SK-N-SH (cell line): ENCODE measurements around the gene CHMP6. TPM values are rescaled to one million over a fixed set of nuclear protein-coding genes. Genes with fewer than 3 reads are reported as not detected.

ENCODE experiments used
- CTCF ChIA-PET: fragments of 300-600, 350-600 bp; formaldehyde crosslinking; extraction: SDS; loops from one replicate; lab custom pipeline; 2021; lab: Yijun Ruan, JAX
- POLR2A ChIA-PET: fragments of 350-600 bp; sonication (Branson Sonifier 250); formaldehyde crosslinking; extraction: SDS; loops from one replicate; lab custom pipeline; 2020; ENCODE audit warnings: antibody characterized with exemption, inconsistent platforms; lab: Yijun Ruan, JAX
- DNase-seq: peaks from one replicate; pipeline ENCODE4 v3.0.0; 2012
- H2AFZ ChIP-seq: fragments of 200-600 bp; sonication (generic); 2 replicates; pipeline ENCODE4 v1.8.1; 2016; ENCODE audit warnings: antibody characterized with exemption, mild to moderate bottlenecking, low read depth
- H3F3A ChIP-seq: fragments of 200-600 bp; sonication (generic); replicated peaks from 2 replicates; pipeline ENCODE3; 2016; ENCODE audit warnings: antibody characterized with exemption, mild to moderate bottlenecking; ENCODE audit not compliant: insufficient read depth
- H3K27ac ChIP-seq, 2 experiments: fragments of 200-500 bp in 1 of 2; fragments of 200-600 bp in 1 of 2; sonication (Bioruptor generic) in 1 of 2; sonication (generic), shearing (Covaris generic) in 1 of 2; 2 replicates each; pipeline versions ENCODE4 v1.5.1 to v1.6.1; 2014 to 2016; ENCODE audit warnings: low read depth in 2 of 2, inconsistent platforms in 1 of 2, low read length in 1 of 2, mild to moderate bottlenecking in 1 of 2, mixed read lengths in 1 of 2
- H3K27me3 ChIP-seq: fragments of 200-600 bp; sonication (generic), shearing (Covaris generic); 2 replicates; pipeline ENCODE4 v1.6.1; 2016; ENCODE audit warnings: mixed run types; ENCODE audit not compliant: insufficient read depth
- H3K36me3 ChIP-seq, 2 experiments: fragments of 200-500 bp in 1 of 2; fragments of 200-600 bp in 1 of 2; sonication (Bioruptor generic) in 1 of 2; sonication (generic) in 1 of 2; replicated peaks in 1 of 2; 2 replicates each; pipeline versions ENCODE3 to v1.5.1; 2014 to 2016; ENCODE audit warnings: low read length in 1 of 2, mild to moderate bottlenecking in 1 of 2; ENCODE audit not compliant: insufficient read depth in 2 of 2, control insufficient read depth in 1 of 2
- H3K4me1 ChIP-seq, 2 experiments: fragments of 200-500 bp in 1 of 2; fragments of 200-600 bp in 1 of 2; sonication (Bioruptor generic) in 1 of 2; sonication (generic), shearing (Covaris generic) in 1 of 2; 2 replicates each; pipeline versions ENCODE4 v1.5.1 to v1.6.1; 2014 to 2016; ENCODE audit warnings: low read depth in 1 of 2, low read length in 1 of 2, mixed run types in 1 of 2; ENCODE audit not compliant: insufficient read depth in 2 of 2, control insufficient read depth in 1 of 2
- H3K4me2 ChIP-seq: fragments of 200-600 bp; sonication (generic), shearing (Covaris generic); 2 replicates; pipeline ENCODE4 v1.6.1; 2017; ENCODE audit warnings: mixed run types
- H3K4me3 ChIP-seq, 2 experiments: fragments of 200-500 bp in 1 of 2; fragments of 200-600 bp in 1 of 2; sonication (Bioruptor generic) in 1 of 2; sonication (generic), shearing (Covaris generic) in 1 of 2; 2 replicates each; pipeline versions ENCODE4 v1.5.1 to v1.8.1; 2014 to 2016; ENCODE audit warnings: low read depth in 2 of 2, inconsistent platforms in 1 of 2, low read length in 1 of 2, mild to moderate bottlenecking in 1 of 2, mixed read lengths in 1 of 2, moderate library complexity in 1 of 2
- H3K79me2 ChIP-seq: fragments of 200-600 bp; sonication (generic); 2 replicates; pipeline ENCODE4 v1.8.1; 2017; ENCODE audit warnings: mild to moderate bottlenecking; ENCODE audit not compliant: insufficient read depth
- H3K9ac ChIP-seq: fragments of 200-600 bp; sonication (generic); 2 replicates; pipeline ENCODE4 v1.6.1; 2017; ENCODE audit warnings: mixed run types
- H3K9me2 ChIP-seq: fragments of 200-600 bp; sonication (generic); 2 replicates; pipeline ENCODE4 v1.6.1; 2017; ENCODE audit warnings: mixed run types
- H3K9me3 ChIP-seq: fragments of 200-600 bp; sonication (generic); 2 replicates; pipeline ENCODE4 v1.6.1; 2017; ENCODE audit warnings: mixed run types, mild to moderate bottlenecking, moderate library complexity
- H4K20me1 ChIP-seq: fragments of 200-600 bp; sonication (generic); 2 replicates; pipeline ENCODE4 v1.6.1; 2017; ENCODE audit warnings: mild to moderate bottlenecking, mixed run types; ENCODE audit not compliant: insufficient read depth
- CHD2 ChIP-seq: fragments of 150-350 bp; IDR thresholded peaks from 2 replicates; pipeline ENCODE4 v1.6.1; 2018; ENCODE audit warnings: low read length; ENCODE audit not compliant: partially characterized antibody
- FOSL2 ChIP-seq: IDR thresholded peaks from 2 replicates; pipeline ENCODE4 v1.4.0; 2012; ENCODE audit warnings: low read depth, mild to moderate bottlenecking, moderate library complexity, borderline replicate concordance
- GATA2 ChIP-seq: sonication (generic); formaldehyde crosslinking; IDR thresholded peaks from 2 replicates; pipeline ENCODE4 v1.5.0; 2020; ENCODE audit warnings: mild to moderate bottlenecking, missing genetic modification reagents
- MEF2A ChIP-seq: IDR thresholded peaks from 2 replicates; pipeline ENCODE4 v1.4.0; 2012; ENCODE audit warnings: low read depth, borderline replicate concordance
- MXI1 ChIP-seq: IDR thresholded peaks from 2 replicates; pipeline ENCODE4 v1.6.1; 2012; ENCODE audit warnings: mild to moderate bottlenecking, low read depth, low read length, improper control_type of control experiment
- NFIC ChIP-seq: IDR thresholded peaks from 2 replicates; pipeline ENCODE4 v1.4.0; 2012; ENCODE audit warnings: borderline replicate concordance
- NRF1 ChIP-seq: IDR thresholded peaks from 2 replicates; pipeline ENCODE4 v1.6.1; 2012; ENCODE audit warnings: low read depth, mild to moderate bottlenecking, low read length
- RXRA ChIP-seq: IDR thresholded peaks from 2 replicates; pipeline ENCODE4 v1.4.0; 2012; ENCODE audit warnings: low read depth, mild to moderate bottlenecking, borderline replicate concordance
- TCF12 ChIP-seq: IDR thresholded peaks from 2 replicates; pipeline ENCODE4 v1.4.0; 2012
- WGBS: methylation state at CpG from one replicate; pipeline ENCODE4 v1.1.6; 2017; ENCODE audit warnings: low lambda C conversion rate; 5-methylcytosine and 5-hydroxymethylcytosine counted together
- polyA plus RNA-seq, 3 experiments: library from polyadenylated mRNA; depleted of rRNA; stranded (reverse); fragments of >200 nt; gene quantifications; 2 replicates each; pipeline ENCODE4 v1.2.3, GENCODE V29; 2012
- TF ChIP-seq, protein P1 (sequence below): fragments of 200-600 bp; sonication (generic); IDR thresholded peaks from 2 replicates; pipeline ENCODE4 v1.6.1; 2017; ENCODE audit warnings: antibody characterized with exemption, mild to moderate bottlenecking, moderate library complexity

Gene CHMP6
- polyA plus RNA-seq, 1 of the 3 experiments (the other 2 are of a cell fraction), result 44.1 TPM

DNA sequence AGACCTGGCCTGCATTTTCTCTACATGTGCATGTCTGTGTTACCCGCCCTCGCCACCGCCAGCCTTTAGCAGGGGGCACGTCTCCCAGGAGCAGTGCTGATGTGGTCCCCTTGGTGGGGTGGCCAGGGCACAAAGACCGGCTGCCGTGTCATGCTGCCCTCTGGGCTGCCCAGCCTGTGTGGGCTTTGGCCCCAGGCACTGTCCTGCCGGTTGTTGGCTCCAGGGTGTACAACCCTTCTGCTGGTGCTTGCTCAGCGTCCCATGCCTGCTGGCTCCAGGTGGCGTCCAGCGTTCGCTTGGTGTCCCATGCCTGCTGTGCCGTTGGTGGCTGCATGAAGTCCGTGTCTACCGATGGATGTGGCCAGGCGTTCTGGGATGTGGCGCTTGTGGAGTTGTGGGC is 47.5 kb downstream of the CHMP6 start (continued):
- TF ChIP-seq NRF1, result no peak
- no peak for TF ChIP-seq GATA2
- TF ChIP-seq RXRA, result no peak
- TF ChIP-seq MXI1, result no peak
- TF ChIP-seq, all 33 proteins: peak for 0

DNA sequence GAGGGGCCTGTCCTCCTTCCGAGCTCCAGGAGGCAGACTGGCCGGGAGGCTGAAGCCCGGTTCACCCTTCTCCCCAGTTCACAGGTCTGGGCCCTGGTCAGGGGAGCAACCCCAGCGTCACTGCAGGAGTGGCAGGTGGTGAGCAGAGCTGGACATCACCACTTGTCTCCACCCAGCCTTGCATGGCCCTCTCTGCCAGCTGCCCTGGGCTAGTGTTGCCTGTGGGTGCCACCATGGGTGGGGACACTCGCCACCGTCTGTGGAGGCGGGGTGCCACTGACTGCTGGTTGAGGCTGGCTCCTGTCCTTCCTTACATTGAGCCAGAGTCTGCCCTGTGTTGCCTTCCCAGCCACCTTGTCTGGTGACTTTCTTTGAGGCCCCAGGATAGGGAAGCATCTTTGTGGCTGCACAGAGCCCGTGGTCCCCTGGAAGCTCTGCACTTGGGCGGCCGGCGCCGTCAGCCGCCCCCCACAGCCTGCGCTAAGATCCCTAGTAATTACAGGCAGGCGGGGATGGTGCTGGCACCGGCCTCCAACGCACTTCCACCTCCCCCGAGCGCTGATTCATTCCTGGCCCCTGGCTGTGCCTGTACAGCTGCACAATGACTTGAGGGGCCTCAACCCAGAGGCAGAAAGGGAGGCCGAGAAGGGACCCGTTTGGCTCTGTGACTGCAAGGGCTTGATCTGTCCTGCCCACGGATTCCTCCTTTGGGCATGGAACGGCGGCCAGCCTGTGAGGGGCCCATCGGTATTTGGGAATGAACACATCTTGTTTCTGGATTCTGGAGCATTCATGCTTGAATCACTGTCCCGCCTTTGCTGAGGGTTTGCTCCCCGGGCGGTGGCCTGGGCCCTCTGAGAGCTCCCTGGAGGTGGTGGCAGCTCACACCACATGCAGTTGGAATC is 48.5 kb downstream of the CHMP6 start:
- Histone ChIP-seq H2AFZ (0 out of 2 replicates have a peak overlapping the region, but pooled peaks have one; percentile 7), H3K9me2 (no peaks in the 10 kb centered on the region), H3K9ac (0 out of 2 replicates have a peak overlapping the region, but pooled peaks have one; percentile 19), H3F3A (peaks cover 3% of the 10 kb centered on the region), H3K4me2 (peak overlapping the region; percentile 65), H3K79me2 (peaks cover 53% of the 10 kb centered on the region), H3K27ac (peak overlapping the region in 1 of 2 experiments; percentile 30; a peak in 2 of 4 replicates), H3K36me3 (no peaks in the 10 kb centered on the region), H3K4me3 (no peak overlapping the region; a peak in 1 of 4 replicates), H3K9me3 (no peaks in the 10 kb centered on the region), H4K20me1 (peaks cover 52% of the 10 kb centered on the region), H3K4me1 (peaks cover 22 to 80% of the 10 kb centered on the region in 2 experiments; a peak in 3 of 4 replicates), H3K27me3 (no peaks in the 10 kb centered on the region)
- ChIA-PET CTCF (interaction anchor here (1.0 to 12.5 kb wide), 10 partner anchors 10 to 71 kb away, joined by 3 to 96 read pairs (median 4); no protein-coding TSS in a partner anchor), POLR2A (no interaction called here)
- no peak for DNase-seq
- 63% methylated on average over 24 of the region's 28 CpGs for WGBS
- peak; percentile 77; the same call in 1 of the 2 replicates for TF ChIP-seq FOSL2
- TF ChIP-seq TCF12, result peak; percentile 60; the same call in 1 of the 2 replicates
- TF ChIP-seq CHD2, result no peak
- no peak for TF ChIP-seq MEF2A
- TF ChIP-seq NFIC, result peak; percentile 72

DNA sequence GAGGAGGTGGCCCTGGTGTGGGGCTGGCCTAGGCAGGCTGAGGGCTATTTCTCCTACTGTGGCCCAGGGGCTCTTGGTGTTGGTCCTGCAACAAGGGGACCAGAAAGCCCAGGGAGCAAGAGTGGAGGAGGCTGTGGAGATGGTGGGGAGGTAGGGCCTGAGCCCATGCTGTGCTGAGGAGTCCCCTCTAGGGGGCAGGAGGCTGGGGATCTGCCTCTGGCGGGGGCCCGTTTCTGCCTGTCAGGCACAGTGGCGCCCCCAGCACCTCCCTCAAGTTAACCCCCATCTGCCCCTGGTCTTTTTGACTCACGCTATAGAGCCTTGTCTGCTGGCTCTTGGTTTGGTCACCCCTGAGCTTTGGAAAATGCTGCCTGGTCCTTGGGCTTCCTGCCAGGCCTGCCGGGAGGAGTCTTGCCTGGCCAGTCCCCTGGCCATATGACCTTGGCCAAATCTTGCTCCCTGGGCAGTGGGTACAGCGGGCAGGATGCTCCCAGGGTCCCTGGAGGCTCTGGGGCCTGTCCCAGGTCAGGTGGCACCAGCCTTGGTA is 49.2 kb downstream of the CHMP6 start:
- Histone ChIP-seq H3K9me2 (no peaks in the 10 kb centered on the region), H3K79me2 (peaks cover 56% of the 10 kb centered on the region), H3F3A (peaks cover 1% of the 10 kb centered on the region), H3K9ac (0 out of 2 replicates have a peak overlapping the region, but pooled peaks have one; percentile 19), H3K36me3 (no peaks in the 10 kb centered on the region), H3K9me3 (no peaks in the 10 kb centered on the region), H4K20me1 (peaks cover 58% of the 10 kb centered on the region), H3K4me3 (no peak overlapping the region; a peak in 1 of 4 replicates), H3K27ac (peak overlapping the region in 1 of 2 experiments; percentile 30; a peak in 2 of 4 replicates), H3K4me2 (peak overlapping the region; percentile 65), H2AFZ (no peak overlapping the region), H3K4me1 (peaks cover 30 to 85% of the 10 kb centered on the region in 2 experiments; a peak in 3 of 4 replicates), H3K27me3 (no peaks in the 10 kb centered on the region)
- POLR2A ChIA-PET, result no interaction called here
- TF ChIP-seq, protein P1, sequence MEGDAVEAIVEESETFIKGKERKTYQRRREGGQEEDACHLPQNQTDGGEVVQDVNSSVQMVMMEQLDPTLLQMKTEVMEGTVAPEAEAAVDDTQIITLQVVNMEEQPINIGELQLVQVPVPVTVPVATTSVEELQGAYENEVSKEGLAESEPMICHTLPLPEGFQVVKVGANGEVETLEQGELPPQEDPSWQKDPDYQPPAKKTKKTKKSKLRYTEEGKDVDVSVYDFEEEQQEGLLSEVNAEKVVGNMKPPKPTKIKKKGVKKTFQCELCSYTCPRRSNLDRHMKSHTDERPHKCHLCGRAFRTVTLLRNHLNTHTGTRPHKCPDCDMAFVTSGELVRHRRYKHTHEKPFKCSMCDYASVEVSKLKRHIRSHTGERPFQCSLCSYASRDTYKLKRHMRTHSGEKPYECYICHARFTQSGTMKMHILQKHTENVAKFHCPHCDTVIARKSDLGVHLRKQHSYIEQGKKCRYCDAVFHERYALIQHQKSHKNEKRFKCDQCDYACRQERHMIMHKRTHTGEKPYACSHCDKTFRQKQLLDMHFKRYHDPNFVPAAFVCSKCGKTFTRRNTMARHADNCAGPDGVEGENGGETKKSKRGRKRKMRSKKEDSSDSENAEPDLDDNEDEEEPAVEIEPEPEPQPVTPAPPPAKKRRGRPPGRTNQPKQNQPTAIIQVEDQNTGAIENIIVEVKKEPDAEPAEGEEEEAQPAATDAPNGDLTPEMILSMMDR, result peak; percentile 67
- TF ChIP-seq MXI1, result no peak
- DNase-seq, result peak; percentile 77
- 55% methylated on average over 6 of the region's 6 CpGs for WGBS
- CTCF ChIA-PET, result interaction anchor here (0.7 to 12.5 kb wide), 12 partner anchors 11 to 70 kb away, joined by 3 to 96 read pairs (median 4); no protein-coding TSS in a partner anchor
